K562 (cell line): ENCODE data around the gene ING5. TPM values are rescaled to one million over a fixed set of nuclear protein-coding genes. Genes with fewer than 3 reads are reported as not detected.

Source experiments
- ATAC-seq: fragments of 200-7000 bp; cut with Tn5 transposase; 3 replicates; pipeline ENCODE4 v1.9.1; 2020; ENCODE audit warnings: moderate library complexity
- BruUV-seq: library from RNA; stranded (reverse); fragments of 400-500 nt; replicated peaks from 2 replicates; lab custom pipeline; 2021; lab: Mats Ljungman, UMichigan
- CTCF ChIA-PET: fragments of 300-600 bp; formaldehyde crosslinking; extraction: SDS; loops from one replicate; lab custom pipeline; 2021; ENCODE audit warnings: low intra/inter-chr PET ratio; lab: Yijun Ruan, JAX
- POLR2A ChIA-PET: fragments of 300-600, 350-650 bp; sonication (Branson Sonifier 250); formaldehyde crosslinking; extraction: SDS; loops from one replicate; lab custom pipeline; 2021; ENCODE audit warnings: antibody characterized with exemption, inconsistent platforms; lab: Yijun Ruan, JAX
- DNase-seq, 4 experiments: peaks; one replicate each; pipeline versions ENCODE4 v3.0.0 to v3.0.0-alpha.2; 2011 to 2018; ENCODE audit warnings: low spot score in 3 of 4, mixed read lengths in 3 of 4; ENCODE audit errors: extremely low read depth in 1 of 4
- FAIRE-seq: peaks from 2 replicates; lab custom pipeline; 2011; peaks lifted over from hg19 to GRCh38; lab: Jason Lieb, UNC
- H2AFZ ChIP-seq: 2 replicates; pipeline ENCODE4 v1.6.0; 2011; ENCODE audit warnings: low read depth, low read length, control low read depth, inconsistent platforms
- H3K27ac ChIP-seq: fragments of 200-600 bp; 3 replicates; pipeline ENCODE4 v1.8.0; 2011; ENCODE audit warnings: low read depth, mild to moderate bottlenecking, control low read depth, inconsistent platforms, low read length, moderate library complexity, mixed read lengths; ENCODE audit errors: extremely low read depth
- H3K27me3 ChIP-seq, 2 experiments: fragments of 300-600 bp in 1 of 2; 2 replicates in 1 of 2; 3 replicates in 1 of 2; pipeline versions ENCODE4 v1.6.0 to v1.8.0; 2011; ENCODE audit warnings: inconsistent platforms in 2 of 2, low read length in 2 of 2, mild to moderate bottlenecking in 1 of 2, mixed read lengths in 1 of 2, moderate library complexity in 1 of 2; ENCODE audit not compliant: control insufficient read depth in 2 of 2, insufficient read depth in 2 of 2
- H3K36me3 ChIP-seq: fragments of 300-600 bp; 3 replicates; pipeline ENCODE4 v1.8.0; 2011; ENCODE audit warnings: mild to moderate bottlenecking, low read length, inconsistent platforms; ENCODE audit not compliant: control insufficient read depth, insufficient read depth
- H3K4me1 ChIP-seq, 2 experiments: fragments of 200-600 bp in 1 of 2; replicated peaks in 1 of 2; 2 replicates in 1 of 2; 3 replicates in 1 of 2; pipeline versions ENCODE4 v1.5.1 to v1.8.0; 2011; ENCODE audit warnings: inconsistent platforms in 2 of 2, low read length in 2 of 2, mild to moderate bottlenecking in 1 of 2, mixed read lengths in 1 of 2, moderate library complexity in 1 of 2; ENCODE audit not compliant: control insufficient read depth in 2 of 2, insufficient read depth in 2 of 2
- H3K4me2 ChIP-seq: 2 replicates; pipeline ENCODE4 v1.6.1; 2011; ENCODE audit warnings: low read length, control low read depth, inconsistent platforms, mixed read lengths; ENCODE audit not compliant: insufficient read depth
- H3K4me3 ChIP-seq: fragments of 200-600 bp; sonication (generic), shearing (Covaris generic); 2 replicates; pipeline ENCODE4 v1.5.1; 2016; ENCODE audit warnings: control low read depth, inconsistent platforms
- H3K79me2 ChIP-seq: fragments of 200-600 bp; 3 replicates; pipeline ENCODE4 v1.8.0; 2011; ENCODE audit warnings: low read length, inconsistent platforms; ENCODE audit not compliant: control insufficient read depth, insufficient read depth
- H3K9ac ChIP-seq, 2 experiments: 2 replicates each; pipeline versions ENCODE4 v1.6.0 to v1.6.1; 2011; ENCODE audit warnings: low read depth in 2 of 2, low read length in 2 of 2, control low read depth in 1 of 2, inconsistent platforms in 1 of 2, mild to moderate bottlenecking in 1 of 2, mixed read lengths in 1 of 2; ENCODE audit not compliant: insufficient read depth in 1 of 2
- H3K9me1 ChIP-seq: one replicate; pipeline ENCODE4 v1.6.0; 2011; ENCODE audit warnings: inconsistent platforms, mild to moderate bottlenecking, low read length, moderate library complexity; ENCODE audit not compliant: control insufficient read depth, insufficient read depth
- H3K9me3 ChIP-seq: replicated peaks from 2 replicates; pipeline ENCODE4 v1.5.1; 2011; ENCODE audit warnings: low read depth, low read length, inconsistent platforms; ENCODE audit not compliant: control insufficient read depth, insufficient read depth
- H4K20me1 ChIP-seq: replicated peaks from 2 replicates; pipeline ENCODE4 v1.6.1; 2011; ENCODE audit warnings: low read length, inconsistent platforms, mixed read lengths; ENCODE audit not compliant: control insufficient read depth, insufficient read depth
- CTCFL ChIP-seq: IDR thresholded peaks from 2 replicates; pipeline ENCODE4 v1.6.1; 2011; ENCODE audit warnings: borderline replicate concordance, low read depth, mild to moderate bottlenecking, moderate library complexity, low read length; ENCODE audit not compliant: insufficient read depth, poor library complexity, severe bottlenecking
- E2F3 ChIP-seq: fragments of 250-450 bp; sonication (Bioruptor Pico); IDR thresholded peaks from 2 replicates; pipeline ENCODE4 v1.4.0; 2020; ENCODE audit warnings: mild to moderate bottlenecking
- E2F8 ChIP-seq: fragments of 450-650 bp; IDR thresholded peaks from 2 replicates; pipeline ENCODE4 v1.7.1; 2018; ENCODE audit warnings: mild to moderate bottlenecking, low read depth; ENCODE audit not compliant: partially characterized antibody
- EP400 ChIP-seq: fragments of 450-650 bp; IDR thresholded peaks from 2 replicates; pipeline ENCODE4 v1.6.1; 2017; ENCODE audit warnings: antibody characterized with exemption, mild to moderate bottlenecking, moderate library complexity
- HNRNPH1 ChIP-seq: fragments of 200-400 bp; formaldehyde crosslinking; optimal IDR thresholded peaks from 2 replicates; pipeline ENCODE3; 2017; ENCODE audit warnings: low read depth, mild to moderate bottlenecking, low read length, moderate library complexity
- KDM1A ChIP-seq, 2 experiments: fragments of 450-650 bp; IDR thresholded peaks; 2 replicates each; pipeline ENCODE4 v1.6.1; 2016; ENCODE audit warnings: mild to moderate bottlenecking in 2 of 2
- NCOA4 ChIP-seq: fragments of 450-650 bp; IDR thresholded peaks from 2 replicates; pipeline ENCODE4 v1.6.1; 2018; ENCODE audit warnings: mild to moderate bottlenecking; ENCODE audit not compliant: partially characterized antibody
- PRMT5 ChIP-seq: sonication (generic); formaldehyde crosslinking; IDR thresholded peaks from 2 replicates; pipeline ENCODE4 v1.5.0; 2020; ENCODE audit warnings: missing genetic modification reagents
- SMARCA4 ChIP-seq: fragments of 450-650 bp; IDR thresholded peaks from 2 replicates; pipeline ENCODE4 v1.6.1; 2016
- ZC3H11A ChIP-seq: IDR thresholded peaks from 2 replicates; pipeline ENCODE4 v1.6.1; 2012; ENCODE audit warnings: low read depth, low read length, improper control_type of control experiment
- ZNF224 ChIP-seq: sonication (generic); formaldehyde crosslinking; IDR thresholded peaks from 2 replicates; pipeline ENCODE4 v1.8.0; 2022; ENCODE audit warnings: mild to moderate bottlenecking, missing genetic modification reagents
- WGBS: fragments of 100-300 bp; shearing (Covaris generic); methylation state at CpG from one replicate; pipeline ENCODE4 v1.1.6; 2016; ENCODE audit warnings: low coverage, mixed read lengths; ENCODE audit not compliant: insufficient coverage; ENCODE audit errors: missing lambda C conversion rate; 5-methylcytosine and 5-hydroxymethylcytosine counted together
- in situ Hi-C: fragments of 300-500 bp; cut with MboI; formaldehyde crosslinking; loops from 4 replicates; pipeline ENCODE4 v1.15.0; 2018; ENCODE audit warnings: inconsistent platforms, mixed read lengths
- intact Hi-C: fragments of 100-400 bp; cut with micrococcal nuclease; formaldehyde crosslinking; loops from 2 replicates; pipeline ENCODE4 v1.14.2; 2022
- polyA plus RNA-seq, 8 experiments: library from polyadenylated mRNA; depleted of rRNA in 4 of 8; stranded (reverse) in 5 of 8; unstranded in 3 of 8; fragments of >200 nt; fragmentation: Nextera tagmentation in 2 of 8; fragmentation: Illumina TruSeq in 1 of 8; extraction: Ambion mirVana in 2 of 8; extraction: Trizol in 1 of 8; gene quantifications; 2 replicates each; pipeline versions ENCODE4 v1.2.1 to v1.2.3, GENCODE V29; 2011 to 2014; ENCODE audit warnings: inconsistent platforms in 1 of 8, missing spikeins in 1 of 8
- total RNA-seq, 7 experiments: library from RNA; depleted of rRNA in 6 of 7; stranded (reverse); fragments of >200 nt in 6 of 7; fragmentation: Illumina TruSeq in 2 of 7; extraction: Trizol in 2 of 7; gene quantifications; 2 replicates each; pipeline versions ENCODE4 v1.2.1 to v1.2.3, GENCODE V29; 2011 to 2021; ENCODE audit warnings: low replicate concordance in 1 of 7

Gene ING5
- total and polyA plus RNA-seq, 9 of the 15 experiments (the other 6 are each of a cell fraction or from before 2014, with no cell fraction given): 10.4 to 53.3 (median 27.9) TPM

- no peak for TF ChIP-seq HNRNPH1
- TF ChIP-seq ZNF224 (CRISPR knock-in tag): no peak
- no peak for TF ChIP-seq ZC3H11A
- no peak for TF ChIP-seq E2F3 (CRISPR knock-in tag)
- no peak for TF ChIP-seq E2F8
- TF ChIP-seq SMARCA4: no peak
- TF ChIP-seq CTCFL: no peak
- TF ChIP-seq PRMT5 (CRISPR knock-in tag): no peak
- no peak for TF ChIP-seq NCOA4
- TF ChIP-seq KDM1A (IDR thresholded peaks at IDR 0.05): no peak
- no peak for TF ChIP-seq EP400
- TF ChIP-seq, all 486 proteins: peak for 0
- no peaks in the 10 kb centered on the region for H3K27me3 ChIP-seq
- no peak for FAIRE-seq
- H4K20me1 ChIP-seq: no peaks in the 10 kb centered on the region
- ChIA-PET CTCF (no interaction called here), POLR2A (interaction anchor here (1.2 kb wide), 1 partner anchor 165 kb away, joined by 3 read pairs; no protein-coding TSS in a partner anchor)
- no peak overlapping the region for H2AFZ ChIP-seq
- no peak overlapping the region for H3K4me2 ChIP-seq
- ATAC-seq: no peak
- intact Hi-C loops: no loop called here
- peaks cover 37% of the 10 kb centered on the region; the same call in 1 of the 3 replicates for H3K36me3 ChIP-seq
- H3K27ac ChIP-seq: no peak overlapping the region
- no peak overlapping the region for H3K4me3 ChIP-seq
- H3K4me1 ChIP-seq: peaks cover 0 to 9% of the 10 kb centered on the region in 2 experiments; a peak in 2 of 5 replicates
- WGBS: 94% methylated on average over 20 of the region's 76 CpGs
- no peak for DNase-seq
- H3K79me2 ChIP-seq: no peaks in the 10 kb centered on the region
- no TSS peak for BruUV-seq
- no peaks in the 10 kb centered on the region for H3K9me3 ChIP-seq
- H3K9me1 ChIP-seq: no peaks in the 10 kb centered on the region
- in situ Hi-C loops: loop anchor here (5.0 kb wide), 1 partner anchor 152 kb away; no protein-coding TSS in a partner anchor
- H3K9ac ChIP-seq: no peak overlapping the region
Measured at GRCh38 chr2:241724975-241725870, 23.4 kb downstream of the ING5 start.
